Fibroblast of the aortic adventitia (primary cell): ENCODE measurements around the gene FLVCR2. TPM values are rescaled to one million over a fixed set of nuclear protein-coding genes. Genes with fewer than 3 reads are reported as not detected.

Source experiments
- DNase-seq: peaks from one replicate; pipeline ENCODE4 v3.0.0-alpha.2; 2010; ENCODE audit warnings: low read depth
- H3K4me3 ChIP-seq: 2 replicates; pipeline ENCODE4 v1.5.1; 2011; ENCODE audit warnings: low read depth, mild to moderate bottlenecking, control low read depth, low read length, moderate library complexity
- CTCF ChIP-seq: IDR thresholded peaks from 2 replicates; pipeline ENCODE4 v1.5.1; 2011; ENCODE audit warnings: mild to moderate bottlenecking, low read length, control low read depth, inconsistent platforms; ENCODE audit not compliant: insufficient read depth
- total RNA-seq: library from RNA; depleted of rRNA; stranded (reverse); fragments of >200 nt; gene quantifications from 2 replicates; pipeline ENCODE4 v1.2.3, GENCODE V29; 2012; ENCODE audit warnings: low replicate concordance

Gene FLVCR2
- total RNA-seq, 1 donor: 0.90 TPM

- no peak for TF ChIP-seq CTCF
- no peak for DNase-seq
- H3K4me3 ChIP-seq: no peak overlapping the region
Observed at GRCh38 chr14:75562089-75562488, 16.3 kb upstream of the FLVCR2 start.

GRCh38 chr14:75562489-75562888 lies 15.9 kb upstream of the FLVCR2 start:
- no peak for DNase-seq
- no peak for TF ChIP-seq CTCF

GRCh38 chr14:75563931-75564330 lies 14.5 kb upstream of the FLVCR2 start:
- no peak overlapping the region for H3K4me3 ChIP-seq
- no peak for TF ChIP-seq CTCF
- DNase-seq: no peak

More at GRCh38 chr14:75562489-75562888, 15.9 kb upstream of the FLVCR2 start:
- H3K4me3 ChIP-seq: no peak overlapping the region

- no peak for TF ChIP-seq CTCF
- DNase-seq: no peak
- no peak overlapping the region for H3K4me3 ChIP-seq
Observed at GRCh38 chr14:75565056-75565455, 13.4 kb upstream of the FLVCR2 start.

GRCh38 chr14:75566321-75566720 lies 12.1 kb upstream of the FLVCR2 start:
- no peak for DNase-seq
- H3K4me3 ChIP-seq: no peak overlapping the region
- no peak for TF ChIP-seq CTCF

- no peak overlapping the region for H3K4me3 ChIP-seq
- DNase-seq: no peak
- TF ChIP-seq CTCF: no peak
Observed at GRCh38 chr14:75566752-75567151, 11.7 kb upstream of the FLVCR2 start.

- no peak for DNase-seq
- TF ChIP-seq CTCF: no peak
- no peak overlapping the region for H3K4me3 ChIP-seq
Observed at GRCh38 chr14:75568140-75568539, 10.3 kb upstream of the FLVCR2 start.
